K562 (cell line): ENCODE results near the gene TMEM218.

Experiments
- AFF1 ChIP-seq, 2 experiments: fragments of 450-650 bp; IDR thresholded peaks; 2 replicates each; pipeline ENCODE4 v1.6.1; 2018; ENCODE audit warnings: mild to moderate bottlenecking in 2 of 2, low read depth in 1 of 2; ENCODE audit not compliant: partially characterized antibody in 2 of 2
- ATF2 ChIP-seq: sonication (generic); formaldehyde crosslinking; IDR thresholded peaks from 2 replicates; pipeline ENCODE4 v1.8.1; 2022; ENCODE audit warnings: missing genetic modification reagents
- CC2D1A ChIP-seq: fragments of 450-650 bp; IDR thresholded peaks from 2 replicates; pipeline ENCODE4 v1.6.1; 2017; ENCODE audit warnings: mild to moderate bottlenecking
- CEBPZ ChIP-seq: fragments of 150-350 bp; IDR thresholded peaks from 2 replicates; pipeline ENCODE4 v1.6.1; 2014; ENCODE audit warnings: low read depth, mild to moderate bottlenecking, low read length, borderline replicate concordance
- CTCF ChIP-seq, 3 experiments: IDR thresholded peaks in 2 of 3; conservative IDR thresholded peaks in 1 of 3; 2 replicates each; pipeline ENCODE4 v1.5.1; 2011 to 2012; ENCODE audit warnings: low read length in 3 of 3, mild to moderate bottlenecking in 3 of 3, control low read depth in 2 of 3, improper control_type of control experiment in 1 of 3, inconsistent platforms in 1 of 3, low read depth in 1 of 3, mixed read lengths in 1 of 3, moderate library complexity in 1 of 3; ENCODE audit not compliant: insufficient read depth in 2 of 3
- DLX4 ChIP-seq: fragments of 250-450 bp; sonication (Bioruptor Pico); IDR thresholded peaks from 2 replicates; pipeline ENCODE4 v1.6.1; 2021; ENCODE audit warnings: mild to moderate bottlenecking
- JUNB ChIP-seq: fragments of 450-650 bp; formaldehyde crosslinking; conservative IDR thresholded peaks from 2 replicates; pipeline ENCODE4 v1.4.0; 2020; ENCODE audit warnings: mild to moderate bottlenecking
- POLR2AphosphoS5 ChIP-seq: IDR thresholded peaks from 2 replicates; pipeline ENCODE4 v1.6.1; 2011; ENCODE audit warnings: mild to moderate bottlenecking, low read depth, low read length, moderate library complexity; ENCODE audit not compliant: control insufficient read depth, insufficient read depth
- ZBTB33 ChIP-seq: sonication (generic); formaldehyde crosslinking; IDR thresholded peaks from 2 replicates; pipeline ENCODE4 v1.8.1; 2023; ENCODE audit warnings: mild to moderate bottlenecking, missing genetic modification reagents
- ZNF239 ChIP-seq: fragments of 250-450 bp; sonication (Bioruptor Pico); IDR thresholded peaks from 2 replicates; pipeline ENCODE4 v1.4.0; 2020; ENCODE audit warnings: mild to moderate bottlenecking
- ZNF76 ChIP-seq: fragments of 250-450 bp; sonication (Bioruptor Pico); IDR thresholded peaks from 2 replicates; pipeline ENCODE4 v1.4.0; 2020; ENCODE audit warnings: mild to moderate bottlenecking, moderate library complexity, borderline replicate concordance

GRCh38 chr11:125157953-125158680, 46.7 kb upstream of the TMEM218 start:
- no peak for TF ChIP-seq CTCF (IDR thresholded peaks at IDR 0.05 in 2 of 3, conservative IDR thresholded peaks at IDR 0.05 in 1 of 3; ENCODE audit: insufficient read depth in 2 of 3, low read depth in 1 of 3, low read length in 3 of 3)
- TF ChIP-seq CEBPZ, result no peak
- no peak for TF ChIP-seq ZNF239 (CRISPR knock-in tag)
- TF ChIP-seq AFF1 (IDR thresholded peaks at IDR 0.05; ENCODE audit: low read depth in 1 of 2, partially characterized antibody in 2 of 2), result no peak
- no peak for TF ChIP-seq CC2D1A
- no peak for TF ChIP-seq DLX4 (CRISPR knock-in tag)
- TF ChIP-seq JUNB (CRISPR knock-in tag), result no peak
- TF ChIP-seq POLR2AphosphoS5, result no peak
- TF ChIP-seq ZNF76, result no peak
- no peak for TF ChIP-seq ZBTB33
- TF ChIP-seq ATF2 (CRISPR knock-in tag), result no peak
